DND-41 (cell line): ENCODE measurements around the gene ZNF207.
"Not testable (repeated sequence)": the region's sequence is repeated elsewhere in the genome, so short reads cannot be mapped to it uniquely, and the experiment has no call there.

Experiments
- ATAC-seq: fragments of 200-7000 bp; cut with Tn5 transposase; 3 replicates; pipeline ENCODE4 v1.9.1; 2021; ENCODE audit warnings: low read depth; ENCODE audit not compliant: insufficient read depth
- DNase-seq: peaks from one replicate; pipeline ENCODE4 v3.0.0-alpha.2; 2020
- H2AFZ ChIP-seq: 2 replicates; pipeline ENCODE4 v1.6.0; 2012; ENCODE audit warnings: low read depth, low read length
- H3K27ac ChIP-seq: 2 replicates; pipeline ENCODE4 v1.5.1; 2012; ENCODE audit warnings: low read length, inconsistent platforms
- H3K27me3 ChIP-seq: fragments of 200-600 bp; sonication (generic); 2 replicates; pipeline ENCODE4 v1.6.0; 2012; ENCODE audit warnings: low read length, mild to moderate bottlenecking, inconsistent platforms; ENCODE audit not compliant: insufficient read depth, poor library complexity
- H3K36me3 ChIP-seq: 2 replicates; pipeline ENCODE4 v1.5.1; 2012; ENCODE audit warnings: low read length, inconsistent platforms; ENCODE audit not compliant: insufficient read depth
- H3K4me1 ChIP-seq: 2 replicates; pipeline ENCODE4 v1.5.1; 2012; ENCODE audit warnings: mild to moderate bottlenecking, low read length; ENCODE audit not compliant: insufficient read depth
- H3K4me2 ChIP-seq: 2 replicates; pipeline ENCODE4 v1.6.0; 2012; ENCODE audit warnings: mild to moderate bottlenecking, moderate library complexity, low read length, inconsistent platforms; ENCODE audit not compliant: insufficient read depth
- H3K4me3 ChIP-seq, 2 experiments: fragments of 200-600 bp in 1 of 2; shearing (Covaris generic) in 1 of 2; 2 replicates each; pipeline ENCODE4 v1.5.1; 2012 to 2016; ENCODE audit warnings: inconsistent platforms in 2 of 2, low read length in 2 of 2, mild to moderate bottlenecking in 2 of 2, low read depth in 1 of 2, moderate library complexity in 1 of 2
- H3K79me2 ChIP-seq: 2 replicates; pipeline ENCODE4 v1.6.0; 2012; ENCODE audit warnings: low read length, inconsistent platforms; ENCODE audit not compliant: insufficient read depth
- H3K9ac ChIP-seq: 2 replicates; pipeline ENCODE4 v1.6.0; 2012; ENCODE audit warnings: low read depth, mild to moderate bottlenecking, inconsistent platforms, low read length, moderate library complexity
- H3K9me3 ChIP-seq: 2 replicates; pipeline ENCODE4 v1.5.1; 2012; ENCODE audit warnings: low read length, moderate library complexity, mild to moderate bottlenecking, inconsistent platforms; ENCODE audit not compliant: insufficient read depth, severe bottlenecking
- H4K20me1 ChIP-seq: 2 replicates; pipeline ENCODE4 v1.6.0; 2012; ENCODE audit warnings: low read length; ENCODE audit not compliant: insufficient read depth
- CTCF ChIP-seq: IDR thresholded peaks from 2 replicates; pipeline ENCODE4 v1.5.1; 2012; ENCODE audit warnings: borderline replicate concordance, low read length, moderate library complexity, mild to moderate bottlenecking; ENCODE audit not compliant: poor library complexity, severe bottlenecking; ENCODE audit errors: extremely low read depth
- EZH2 ChIP-seq: IDR thresholded peaks from 3 replicates; pipeline ENCODE4 v1.6.1; 2012; ENCODE audit warnings: borderline replicate concordance, low read depth, mild to moderate bottlenecking, moderate library complexity, low read length, inconsistent platforms; ENCODE audit not compliant: severe bottlenecking

The ZNF207 gene

GRCh38 chr17:32393904-32394303 is 43.9 kb downstream of the ZNF207 start:
- H3K4me3 ChIP-seq = no peak overlapping the region
- H3K27me3 ChIP-seq = no peaks in the 10 kb centered on the region
- no peak overlapping the region for H2AFZ ChIP-seq
- no peak for TF ChIP-seq EZH2
- no peak for TF ChIP-seq CTCF
- H3K9ac ChIP-seq = no peak overlapping the region
- DNase-seq (no peak), ATAC-seq (no peak)
- H3K4me2 ChIP-seq = no peak overlapping the region
- H3K9me3 ChIP-seq = no peaks in the 10 kb centered on the region
- no peaks in the 10 kb centered on the region; the same call in 1 of the 2 replicates for H4K20me1 ChIP-seq
- H3K79me2 ChIP-seq = no peaks in the 10 kb centered on the region
- H3K27ac ChIP-seq = no peak overlapping the region
- no peaks in the 10 kb centered on the region for H3K36me3 ChIP-seq
- no peaks in the 10 kb centered on the region for H3K4me1 ChIP-seq

DNA sequence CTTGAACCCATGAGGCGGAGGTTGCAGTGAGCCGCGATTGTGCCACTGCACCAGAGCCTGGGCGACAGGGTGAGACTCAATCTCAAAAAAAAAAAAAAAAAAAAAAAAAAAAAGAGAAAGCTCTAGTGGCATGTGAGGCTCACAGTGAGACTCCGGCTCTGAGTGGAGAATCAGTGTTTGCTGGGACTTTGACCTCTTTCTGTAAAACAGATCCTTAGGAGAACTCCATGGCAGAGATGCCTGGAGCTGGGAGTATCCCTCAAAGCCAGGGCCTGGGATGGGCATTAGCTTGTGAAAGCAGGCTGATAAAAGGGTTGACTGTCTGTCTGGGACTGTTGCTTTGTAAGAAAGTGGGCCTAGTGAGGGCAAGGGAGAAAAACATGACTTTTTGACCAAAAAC is 46.4 kb downstream of the ZNF207 start:
- no peak for TF ChIP-seq EZH2
- no peak for TF ChIP-seq CTCF
- no peaks in the 10 kb centered on the region for H3K27me3 ChIP-seq

DNA sequence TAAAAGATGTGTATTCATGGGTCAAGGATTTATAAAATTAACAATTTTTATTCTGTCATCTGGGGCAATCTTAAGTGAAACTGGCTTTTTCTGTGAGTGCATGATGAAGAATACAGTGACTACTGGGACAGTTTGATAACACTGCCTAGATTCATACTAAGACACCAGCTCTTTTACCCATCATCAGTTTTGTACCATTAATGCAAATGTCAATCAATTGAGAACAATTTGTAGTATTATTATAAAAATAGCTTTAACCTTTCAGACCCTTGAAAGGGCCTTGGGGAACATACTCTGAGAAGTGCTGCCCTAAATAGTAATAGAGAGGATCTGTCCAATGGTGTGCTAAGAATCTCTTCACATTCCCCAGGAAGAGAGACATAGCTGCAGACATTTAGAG is 49.0 kb downstream of the ZNF207 start:
- no peak for DNase-seq

More for the DNA sequence above, 46.4 kb downstream of the ZNF207 start:
- Histone ChIP-seq H3K79me2 (no peaks in the 10 kb centered on the region), H3K9ac (no peak overlapping the region), H3K4me3 (no peak overlapping the region), H4K20me1 (no peaks in the 10 kb centered on the region; the same call in 1 of the 2 replicates), H2AFZ (no peak overlapping the region), H3K4me1 (no peaks in the 10 kb centered on the region), H3K4me2 (no peak overlapping the region), H3K36me3 (no peaks in the 10 kb centered on the region), H3K9me3 (no peaks in the 10 kb centered on the region), H3K27ac (no peak overlapping the region)
- ATAC-seq (no peak), DNase-seq (no peak)

GRCh38 chr17:32410085-32410484 is 60.1 kb downstream of the ZNF207 start:
- H3K36me3 ChIP-seq, H3K9me3 ChIP-seq, ATAC-seq, H4K20me1 ChIP-seq, H3K9ac ChIP-seq, H3K27ac ChIP-seq, H3K4me2 ChIP-seq, H3K4me1 ChIP-seq, H3K79me2 ChIP-seq, H3K4me3 ChIP-seq, H3K27me3 ChIP-seq, DNase-seq, H2AFZ ChIP-seq: not testable (repeated sequence)

More for the DNA sequence above, 49.0 kb downstream of the ZNF207 start:
- Histone ChIP-seq H3K4me2 (no peak overlapping the region), H3K4me1 (no peaks in the 10 kb centered on the region), H4K20me1 (no peaks in the 10 kb centered on the region; the same call in 1 of the 2 replicates), H2AFZ (no peak overlapping the region), H3K27me3 (no peaks in the 10 kb centered on the region), H3K27ac (no peak overlapping the region), H3K9ac (no peak overlapping the region), H3K79me2 (no peaks in the 10 kb centered on the region), H3K4me3 (no peak overlapping the region), H3K9me3 (no peaks in the 10 kb centered on the region), H3K36me3 (no peaks in the 10 kb centered on the region)
- TF ChIP-seq CTCF = no peak
- TF ChIP-seq EZH2 = no peak
- no peak for ATAC-seq
